Astrocyte (in vitro differentiated cells and primary cell): Measurements from ENCODE around the gene GFRA4. TPM values are rescaled to one million over a fixed set of nuclear protein-coding genes. Genes with fewer than 3 reads are reported as not detected.

Experiments
- DNase-seq: peaks from one replicate; pipeline ENCODE4 v3.0.0-alpha.2; 2010; ENCODE audit warnings: low read depth
- FAIRE-seq: peaks from 2 replicates; lab custom pipeline; 2011; peaks lifted over from hg19 to GRCh38; lab: Jason Lieb, UNC
- H2AFZ ChIP-seq: 2 replicates; pipeline ENCODE4 v1.6.0; 2012; ENCODE audit warnings: low read depth, low read length, inconsistent platforms
- H3K27ac ChIP-seq: 2 replicates; pipeline ENCODE4 v1.5.1; 2011; ENCODE audit warnings: low read depth, low read length, inconsistent platforms
- H3K27me3 ChIP-seq: 2 replicates; pipeline ENCODE4 v1.6.0; 2011; ENCODE audit warnings: low read length, inconsistent platforms; ENCODE audit not compliant: insufficient read depth
- H3K36me3 ChIP-seq: 2 replicates; pipeline ENCODE4 v1.5.1; 2011; ENCODE audit warnings: low read length, inconsistent platforms; ENCODE audit not compliant: insufficient read depth
- H3K4me1 ChIP-seq: 2 replicates; pipeline ENCODE4 v1.5.1; 2011; ENCODE audit warnings: low read length, inconsistent platforms; ENCODE audit not compliant: insufficient read depth
- H3K4me2 ChIP-seq: 2 replicates; pipeline ENCODE4 v1.6.0; 2012; ENCODE audit warnings: low read length, inconsistent platforms
- H3K4me3 ChIP-seq: 2 replicates; pipeline ENCODE4 v1.5.1; 2011; ENCODE audit warnings: low read depth, mild to moderate bottlenecking, low read length, inconsistent platforms; ENCODE audit not compliant: insufficient read depth
- H3K79me2 ChIP-seq: 2 replicates; pipeline ENCODE4 v1.6.0; 2012; ENCODE audit warnings: mild to moderate bottlenecking, low read length, inconsistent platforms; ENCODE audit not compliant: insufficient read depth
- H3K9ac ChIP-seq: 2 replicates; pipeline ENCODE4 v1.6.0; 2012; ENCODE audit warnings: mild to moderate bottlenecking, low read length, inconsistent platforms
- H3K9me3 ChIP-seq: 2 replicates; pipeline ENCODE4 v1.5.1; 2012; ENCODE audit warnings: low read depth, mild to moderate bottlenecking, low read length, inconsistent platforms; ENCODE audit not compliant: insufficient read depth
- H4K20me1 ChIP-seq: 2 replicates; pipeline ENCODE4 v1.6.0; 2012; ENCODE audit warnings: low read length, inconsistent platforms; ENCODE audit not compliant: insufficient read depth
- H3K27ac Mint-ChIP-seq: one replicate; pipeline ENCODE4 v1.8.0; 2021; ENCODE audit warnings: mild to moderate bottlenecking, mixed read lengths; ENCODE audit not compliant: unreplicated experiment
- H3K27me3 Mint-ChIP-seq: one replicate; pipeline ENCODE4 v1.8.0; 2021; ENCODE audit warnings: low read depth, mixed read lengths; ENCODE audit not compliant: unreplicated experiment
- H3K36me3 Mint-ChIP-seq: one replicate; pipeline ENCODE4 v1.8.0; 2021; ENCODE audit warnings: low read depth, mixed read lengths; ENCODE audit not compliant: unreplicated experiment
- H3K4me1 Mint-ChIP-seq: one replicate; pipeline ENCODE4 v1.8.0; 2021; ENCODE audit warnings: low read depth, mixed read lengths; ENCODE audit not compliant: unreplicated experiment
- H3K4me3 Mint-ChIP-seq: one replicate; pipeline ENCODE4 v1.8.0; 2021; ENCODE audit warnings: mild to moderate bottlenecking, moderate library complexity, mixed read lengths; ENCODE audit not compliant: unreplicated experiment
- H3K9me3 Mint-ChIP-seq: one replicate; pipeline ENCODE4 v1.8.0; 2021; ENCODE audit warnings: mild to moderate bottlenecking, mixed read lengths; ENCODE audit not compliant: unreplicated experiment
- EZH2 ChIP-seq: IDR thresholded peaks from 2 replicates; pipeline ENCODE4 v1.6.1; 2012; ENCODE audit warnings: mild to moderate bottlenecking, low read length, inconsistent platforms; ENCODE audit not compliant: insufficient read depth
- total RNA-seq: library from RNA; stranded (reverse); gene quantifications from 2 replicates; pipeline ENCODE4 v1.2.1, GENCODE V29; 2021
- TF ChIP-seq, protein P1 (sequence below): IDR thresholded peaks from 2 replicates; pipeline ENCODE4 v1.5.1; 2011; ENCODE audit warnings: low read depth, mild to moderate bottlenecking, inconsistent platforms, low read length, moderate library complexity; ENCODE audit not compliant: insufficient read depth

Gene GFRA4
- total RNA-seq, 1 donor from 2014 or later = not detected

DNA sequence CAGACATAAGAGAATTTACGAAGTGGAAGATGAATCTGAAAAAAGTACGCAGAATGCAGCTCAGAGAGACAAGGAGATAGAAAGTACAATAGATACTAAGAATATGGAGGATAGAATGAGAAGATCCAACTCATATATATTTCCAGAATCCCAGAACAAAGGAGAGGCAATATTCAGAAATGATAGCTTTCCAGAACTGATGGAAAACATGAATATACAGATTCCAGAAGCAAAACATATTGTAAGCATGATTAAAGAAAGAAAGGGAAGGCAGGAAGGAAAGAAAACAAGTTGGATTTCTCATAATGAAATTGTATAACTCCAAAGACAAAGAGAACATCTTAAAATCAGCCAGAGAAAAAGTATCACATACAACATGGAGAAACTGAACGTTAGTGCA, 22.9 kb downstream of the GFRA4 start:
- no peak overlapping the region for H3K27ac ChIP-seq
- DNase-seq (no peak), FAIRE-seq (no peak)
- no peaks in the 10 kb centered on the region for H3K27me3 ChIP-seq
- H3K4me3 ChIP-seq = no peak overlapping the region
- H2AFZ ChIP-seq = no peak overlapping the region
- H3K9me3 ChIP-seq = no peaks in the 10 kb centered on the region
- H3K36me3 ChIP-seq = peaks cover 5% of the 10 kb centered on the region
- H3K4me3 Mint-ChIP-seq = no peak overlapping the region
- TF ChIP-seq EZH2 = no peak
- TF ChIP-seq, protein P1, sequence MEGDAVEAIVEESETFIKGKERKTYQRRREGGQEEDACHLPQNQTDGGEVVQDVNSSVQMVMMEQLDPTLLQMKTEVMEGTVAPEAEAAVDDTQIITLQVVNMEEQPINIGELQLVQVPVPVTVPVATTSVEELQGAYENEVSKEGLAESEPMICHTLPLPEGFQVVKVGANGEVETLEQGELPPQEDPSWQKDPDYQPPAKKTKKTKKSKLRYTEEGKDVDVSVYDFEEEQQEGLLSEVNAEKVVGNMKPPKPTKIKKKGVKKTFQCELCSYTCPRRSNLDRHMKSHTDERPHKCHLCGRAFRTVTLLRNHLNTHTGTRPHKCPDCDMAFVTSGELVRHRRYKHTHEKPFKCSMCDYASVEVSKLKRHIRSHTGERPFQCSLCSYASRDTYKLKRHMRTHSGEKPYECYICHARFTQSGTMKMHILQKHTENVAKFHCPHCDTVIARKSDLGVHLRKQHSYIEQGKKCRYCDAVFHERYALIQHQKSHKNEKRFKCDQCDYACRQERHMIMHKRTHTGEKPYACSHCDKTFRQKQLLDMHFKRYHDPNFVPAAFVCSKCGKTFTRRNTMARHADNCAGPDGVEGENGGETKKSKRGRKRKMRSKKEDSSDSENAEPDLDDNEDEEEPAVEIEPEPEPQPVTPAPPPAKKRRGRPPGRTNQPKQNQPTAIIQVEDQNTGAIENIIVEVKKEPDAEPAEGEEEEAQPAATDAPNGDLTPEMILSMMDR = no peak
- no peak overlapping the region for H3K4me2 ChIP-seq
- H3K4me1 ChIP-seq = no peaks in the 10 kb centered on the region
- no peaks in the 10 kb centered on the region for H4K20me1 ChIP-seq
- no peaks in the 10 kb centered on the region for H3K27me3 Mint-ChIP-seq
- no peaks in the 10 kb centered on the region for H3K4me1 Mint-ChIP-seq
- H3K36me3 Mint-ChIP-seq = peaks cover 31% of the 10 kb centered on the region
- no peak overlapping the region for H3K9ac ChIP-seq
- no peaks in the 10 kb centered on the region for H3K79me2 ChIP-seq
- peaks cover 4% of the 10 kb centered on the region for H3K9me3 Mint-ChIP-seq
- no peak overlapping the region for H3K27ac Mint-ChIP-seq

DNA sequence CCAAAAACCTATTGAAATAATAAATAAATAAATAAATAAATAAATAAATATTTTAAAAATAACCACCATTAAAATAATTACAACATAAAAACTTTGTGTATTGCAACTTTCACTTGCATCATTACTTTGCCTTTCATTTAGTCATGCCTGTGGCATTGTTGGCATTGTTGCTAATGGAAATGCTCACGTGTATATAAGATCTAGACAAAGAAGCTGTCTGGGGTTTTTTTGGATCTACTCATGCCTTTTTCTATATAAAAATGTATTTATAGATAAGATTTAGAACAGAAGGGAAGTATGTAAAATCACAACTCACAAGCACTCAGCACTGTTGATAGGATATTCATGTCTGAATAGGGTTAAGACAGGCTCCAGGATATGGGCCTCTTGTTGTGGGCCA, 27.9 kb downstream of the GFRA4 start:
- Histone ChIP-seq H3K9me3 (no peaks in the 10 kb centered on the region), H3K4me3 (no peak overlapping the region), H4K20me1 (no peaks in the 10 kb centered on the region), H3K27me3 (no peaks in the 10 kb centered on the region), H3K9ac (no peak overlapping the region), H3K79me2 (no peaks in the 10 kb centered on the region), H2AFZ (no peak overlapping the region), H3K36me3 (peaks cover 5% of the 10 kb centered on the region), H3K4me1 (no peaks in the 10 kb centered on the region), H3K27ac (no peak overlapping the region), H3K4me2 (no peak overlapping the region)
- Mint-ChIP-seq H3K9me3 (peaks cover 1% of the 10 kb centered on the region), H3K4me3 (no peak overlapping the region), H3K27ac (no peak overlapping the region), H3K4me1 (peaks cover 7% of the 10 kb centered on the region), H3K36me3 (peaks cover 18% of the 10 kb centered on the region), H3K27me3 (no peaks in the 10 kb centered on the region)
- DNase-seq (no peak), FAIRE-seq (no peak)
- TF ChIP-seq, protein P1 = no peak
- no peak for TF ChIP-seq EZH2

DNA sequence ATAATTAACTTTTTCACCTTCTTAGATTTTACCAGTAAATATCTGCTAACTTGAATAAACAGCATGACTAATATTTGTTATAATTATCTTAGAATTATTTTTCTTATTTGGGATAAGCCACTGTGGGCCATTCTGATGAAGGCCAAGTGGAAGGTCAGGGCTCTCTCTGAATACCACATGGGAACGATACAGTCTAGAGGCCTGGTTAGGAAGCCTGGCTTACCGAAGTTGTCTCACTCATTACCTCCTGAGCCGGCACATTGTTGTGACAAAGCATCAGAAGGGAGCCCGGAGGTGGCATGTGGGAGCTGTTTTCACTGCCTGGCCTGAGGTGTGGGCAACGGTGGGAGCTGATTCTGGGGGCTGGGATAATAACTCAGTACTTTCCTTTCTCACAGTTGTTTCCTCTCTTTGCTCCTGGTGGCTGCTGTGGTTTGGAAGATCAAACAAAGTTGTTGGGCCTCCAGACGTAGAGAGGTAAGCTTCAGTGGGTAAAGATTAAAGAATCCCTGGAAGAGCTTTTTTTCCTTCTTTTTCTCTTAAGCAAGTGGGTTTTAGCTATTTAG, 29.2 kb downstream of the GFRA4 start:
- H3K27ac ChIP-seq = no peak overlapping the region
- no peaks in the 10 kb centered on the region for H4K20me1 ChIP-seq
- FAIRE-seq (no peak), DNase-seq (no peak)
- H3K27me3 ChIP-seq = no peaks in the 10 kb centered on the region
- no peak overlapping the region for H3K4me2 ChIP-seq
- Mint-ChIP-seq H3K27ac (no peak overlapping the region), H3K4me1 (peaks cover 17% of the 10 kb centered on the region), H3K36me3 (peaks cover 17% of the 10 kb centered on the region), H3K9me3 (peaks cover 1% of the 10 kb centered on the region), H3K27me3 (no peaks in the 10 kb centered on the region), H3K4me3 (no peak overlapping the region)
- no peak overlapping the region for H2AFZ ChIP-seq
- no peak overlapping the region for H3K4me3 ChIP-seq
- no peak for TF ChIP-seq EZH2
- TF ChIP-seq, protein P1 = no peak
- no peaks in the 10 kb centered on the region for H3K79me2 ChIP-seq
- H3K36me3 ChIP-seq = no peaks in the 10 kb centered on the region
- H3K9ac ChIP-seq = no peak overlapping the region
- no peaks in the 10 kb centered on the region for H3K9me3 ChIP-seq
- H3K4me1 ChIP-seq = no peaks in the 10 kb centered on the region
